Esophagus muscularis mucosa (tissue), 4 donors: ENCODE measurements around the gene INPP5A. TPM values are rescaled to one million over a fixed set of nuclear protein-coding genes. Genes with fewer than 3 reads are reported as not detected.

Experiments
- DNase-seq: peaks from one replicate; pipeline ENCODE4 v3.0.0-alpha.2; 2017; ENCODE audit errors: extremely low spot score
- H3K27ac ChIP-seq, 4 donors: fragments of 200-600 bp; sonication (generic); replicated peaks in 1 of 4; 1 replicate in 3 of 4; 2 replicates in 1 of 4; pipeline ENCODE4 v1.5.1; 2016 to 2019; ENCODE audit warnings: mild to moderate bottlenecking in 1 of 4
- H3K27me3 ChIP-seq, 4 donors: fragments of 200-600 bp; sonication (generic); one replicate each; pipeline versions ENCODE4 v1.5.1 to v1.6.0; 2016 to 2019
- H3K36me3 ChIP-seq, 4 donors: fragments of 200-600 bp; sonication (generic); one replicate each; pipeline ENCODE4 v1.5.1; 2016 to 2019
- H3K4me1 ChIP-seq, 4 donors: fragments of 200-600 bp; sonication (generic); one replicate each; pipeline ENCODE4 v1.5.1; 2016 to 2019
- H3K4me3 ChIP-seq, 4 donors: fragments of 200-600 bp; sonication (generic); 1 replicate in 2 of 4; 2 replicates in 2 of 4; pipeline ENCODE4 v1.5.1; 2016 to 2019; ENCODE audit warnings: mild to moderate bottlenecking in 4 of 4, moderate library complexity in 1 of 4
- H3K9me3 ChIP-seq, 4 donors: fragments of 200-600 bp; sonication (generic); 1 replicate in 3 of 4; 2 replicates in 1 of 4; pipeline ENCODE4 v1.5.1; 2016 to 2019
- EP300 ChIP-seq: sonication (generic); formaldehyde crosslinking; IDR thresholded peaks from one replicate; pipeline ENCODE4 v1.6.1; 2017; ENCODE audit warnings: antibody characterized with exemption
- POLR2A ChIP-seq: fragments of 450-650 bp; IDR thresholded peaks from one replicate; pipeline ENCODE4 v1.6.1; 2017; ENCODE audit warnings: antibody characterized with exemption, moderate library complexity, mild to moderate bottlenecking, low read depth
- POLR2AphosphoS5 ChIP-seq, 2 donors: sonication (generic); formaldehyde crosslinking; IDR thresholded peaks; one replicate each; pipeline ENCODE4 v1.6.1; 2017; ENCODE audit warnings: antibody characterized with exemption in 2 of 2
- WGBS: methylation state at CpG from one replicate; pipeline ENCODE4 v1.1.5; 2018; 5-methylcytosine and 5-hydroxymethylcytosine counted together
- intact Hi-C: fragments of 100-400 bp; cut with DNase I; formaldehyde crosslinking; loops from one replicate; pipeline ENCODE4 v1.15.1; 2023
- total RNA-seq, 4 donors: library from RNA; depleted of rRNA; stranded (reverse); fragments of >200 nt; gene quantifications; one replicate each; pipeline versions ENCODE4 v1.1.0 to v1.2.1, GENCODE V29; 2016
- TF ChIP-seq, protein P1 (sequence below), 3 experiments: fragments of 200-600 bp in 2 of 3; fragments of 450-650 bp in 1 of 3; sonication (generic) in 2 of 3; IDR thresholded peaks; one replicate each; pipeline ENCODE4 v1.5.1; 2017 to 2019; ENCODE audit warnings: antibody characterized with exemption in 3 of 3, mild to moderate bottlenecking in 2 of 3, moderate library complexity in 1 of 3

INPP5A gene
- total RNA-seq, 4 donors from 2014 or later, result 234 to 301 (median 245) TPM

DNA sequence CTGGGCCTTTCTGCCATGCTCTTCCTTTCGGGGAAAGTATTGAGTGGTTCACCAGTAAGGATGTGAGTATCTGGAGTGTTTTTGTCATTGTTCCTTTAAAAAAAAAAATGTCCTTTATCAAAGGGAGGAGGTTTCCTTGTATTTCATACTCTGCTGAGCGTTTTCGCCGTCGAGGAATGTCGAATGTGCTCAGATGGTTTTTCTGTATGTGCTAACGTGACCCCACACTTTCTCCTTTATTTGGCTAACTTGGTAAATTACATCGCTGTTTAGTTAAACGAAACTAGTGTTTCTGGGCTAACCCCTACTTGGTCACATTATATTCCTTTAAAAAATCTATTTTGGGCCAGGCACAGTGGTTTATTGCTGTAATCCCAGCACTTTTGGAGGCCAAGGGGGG is 45.9 kb downstream of the INPP5A start:
- H3K27me3 ChIP-seq, result no peaks in the 10 kb centered on the region
- 79% methylated on average over 9 of the region's 9 CpGs for WGBS
- intact Hi-C loops, result no loop called here
- peaks cover 62 to 93% (median 86%) of the 10 kb centered on the region in 4 donors for H3K4me1 ChIP-seq
- no peaks in the 10 kb centered on the region for H3K36me3 ChIP-seq
- no peak for TF ChIP-seq POLR2A
- no peak for TF ChIP-seq POLR2AphosphoS5 (IDR thresholded peaks at IDR 0.05)
- no peak for TF ChIP-seq EP300
- TF ChIP-seq, protein P1, sequence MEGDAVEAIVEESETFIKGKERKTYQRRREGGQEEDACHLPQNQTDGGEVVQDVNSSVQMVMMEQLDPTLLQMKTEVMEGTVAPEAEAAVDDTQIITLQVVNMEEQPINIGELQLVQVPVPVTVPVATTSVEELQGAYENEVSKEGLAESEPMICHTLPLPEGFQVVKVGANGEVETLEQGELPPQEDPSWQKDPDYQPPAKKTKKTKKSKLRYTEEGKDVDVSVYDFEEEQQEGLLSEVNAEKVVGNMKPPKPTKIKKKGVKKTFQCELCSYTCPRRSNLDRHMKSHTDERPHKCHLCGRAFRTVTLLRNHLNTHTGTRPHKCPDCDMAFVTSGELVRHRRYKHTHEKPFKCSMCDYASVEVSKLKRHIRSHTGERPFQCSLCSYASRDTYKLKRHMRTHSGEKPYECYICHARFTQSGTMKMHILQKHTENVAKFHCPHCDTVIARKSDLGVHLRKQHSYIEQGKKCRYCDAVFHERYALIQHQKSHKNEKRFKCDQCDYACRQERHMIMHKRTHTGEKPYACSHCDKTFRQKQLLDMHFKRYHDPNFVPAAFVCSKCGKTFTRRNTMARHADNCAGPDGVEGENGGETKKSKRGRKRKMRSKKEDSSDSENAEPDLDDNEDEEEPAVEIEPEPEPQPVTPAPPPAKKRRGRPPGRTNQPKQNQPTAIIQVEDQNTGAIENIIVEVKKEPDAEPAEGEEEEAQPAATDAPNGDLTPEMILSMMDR (IDR thresholded peaks at IDR 0.05), result no peak
- no peak overlapping the region for H3K4me3 ChIP-seq
- H3K27ac ChIP-seq, result peak overlapping the region; percentile 42 to 67 (median 50)
- no peaks in the 10 kb centered on the region for H3K9me3 ChIP-seq
- no peak for DNase-seq

DNA sequence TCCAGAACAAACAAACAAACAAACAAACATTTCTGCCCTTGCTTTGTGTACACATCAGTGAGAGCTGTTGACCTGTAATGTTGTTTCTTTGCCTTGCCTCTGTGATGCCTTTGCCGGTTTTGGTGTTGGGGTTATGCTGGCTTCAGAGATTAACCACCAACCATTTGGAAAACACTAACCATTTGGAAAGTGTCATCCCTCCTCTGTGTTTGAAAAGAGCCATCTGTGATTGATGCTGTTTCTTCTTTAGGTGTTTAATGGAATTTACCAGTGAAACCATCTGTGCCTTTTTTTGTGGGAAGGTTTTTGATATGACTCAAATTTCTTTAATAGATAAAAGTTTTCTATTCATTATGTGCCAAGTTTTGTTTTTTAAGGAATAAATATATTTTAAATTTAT is 46.5 kb downstream of the INPP5A start:
- no peak for TF ChIP-seq POLR2AphosphoS5 (IDR thresholded peaks at IDR 0.05)
- TF ChIP-seq EP300, result no peak
- TF ChIP-seq POLR2A, result no peak
- TF ChIP-seq, protein P1 (IDR thresholded peaks at IDR 0.05), result no peak
- peak overlapping the region; percentile 42 to 67 (median 50) for H3K27ac ChIP-seq
- H3K27me3 ChIP-seq, result no peaks in the 10 kb centered on the region
- 79% methylated on average over 1 of the region's 1 CpG for WGBS
- peaks cover 62 to 93% (median 86%) of the 10 kb centered on the region in 4 donors for H3K4me1 ChIP-seq
- intact Hi-C loops, result no loop called here
- DNase-seq, result no peak
- H3K36me3 ChIP-seq, result no peaks in the 10 kb centered on the region
- no peak overlapping the region for H3K4me3 ChIP-seq
- no peaks in the 10 kb centered on the region for H3K9me3 ChIP-seq

DNA sequence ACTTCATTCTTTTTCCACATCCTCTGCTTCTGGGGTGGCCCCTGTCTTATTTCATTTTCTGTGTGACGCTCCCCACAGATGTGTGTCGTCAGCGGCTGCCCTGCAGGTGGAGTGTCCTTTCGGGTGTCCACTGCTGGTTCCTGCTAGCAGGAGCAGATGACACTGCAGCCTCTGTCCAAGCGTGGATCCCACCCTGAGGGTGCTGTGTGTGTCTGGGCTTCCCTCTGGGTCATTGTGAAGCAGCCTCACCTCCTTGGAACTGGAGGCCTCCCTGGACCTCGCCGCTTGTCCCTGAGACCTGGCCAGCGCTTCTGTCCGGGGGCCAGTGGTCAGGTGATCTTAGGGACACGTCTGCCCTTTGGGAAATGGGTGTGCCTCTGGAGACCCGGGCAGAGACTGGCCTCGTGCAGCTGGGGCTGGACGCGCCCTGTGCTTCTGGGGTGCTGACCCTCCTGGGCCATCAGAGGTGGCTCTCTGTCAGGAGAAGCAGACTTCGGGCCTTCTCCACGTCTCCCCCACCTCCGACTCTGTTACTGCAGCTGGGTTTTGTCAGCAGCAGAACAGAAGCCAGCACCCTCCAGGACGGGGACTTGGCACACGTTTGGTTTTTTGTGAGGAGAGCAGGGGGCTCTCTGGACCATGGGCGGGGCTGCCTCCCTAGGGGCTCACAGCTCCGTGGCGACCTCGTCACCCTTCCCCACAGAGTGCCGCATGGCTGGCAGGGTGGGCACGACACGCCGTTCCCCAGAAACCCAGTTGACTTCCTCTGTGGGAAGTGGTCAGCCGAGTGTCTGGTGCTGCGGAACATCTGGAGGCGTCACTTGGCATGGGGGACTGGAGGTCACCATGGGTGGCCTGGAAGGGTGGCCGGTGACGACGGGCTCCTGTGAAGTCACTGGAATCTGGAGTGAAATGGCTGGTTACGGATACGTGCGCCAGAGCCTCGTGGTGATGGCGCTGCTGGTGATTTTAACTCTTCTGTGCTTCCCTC is 48.4 kb downstream of the INPP5A start:
- intact Hi-C loops, result no loop called here
- Histone ChIP-seq H3K4me3 (peak overlapping the region in 2 of 4 donors; percentile 5 to 13), H3K9me3 (no peaks in the 10 kb centered on the region), H3K27me3 (no peaks in the 10 kb centered on the region), H3K4me1 (peaks cover 71 to 93% (median 90%) of the 10 kb centered on the region in 4 donors), H3K36me3 (no peaks in the 10 kb centered on the region), H3K27ac (peak overlapping the region; percentile 73 to 89 (median 86))
- DNase-seq, result no peak
- WGBS, result 55% methylated on average over 16 of the region's 38 CpGs
- TF ChIP-seq POLR2A, result no peak
- TF ChIP-seq POLR2AphosphoS5 (IDR thresholded peaks at IDR 0.05), result peak in 1 of 2 donors; percentile 42

DNA sequence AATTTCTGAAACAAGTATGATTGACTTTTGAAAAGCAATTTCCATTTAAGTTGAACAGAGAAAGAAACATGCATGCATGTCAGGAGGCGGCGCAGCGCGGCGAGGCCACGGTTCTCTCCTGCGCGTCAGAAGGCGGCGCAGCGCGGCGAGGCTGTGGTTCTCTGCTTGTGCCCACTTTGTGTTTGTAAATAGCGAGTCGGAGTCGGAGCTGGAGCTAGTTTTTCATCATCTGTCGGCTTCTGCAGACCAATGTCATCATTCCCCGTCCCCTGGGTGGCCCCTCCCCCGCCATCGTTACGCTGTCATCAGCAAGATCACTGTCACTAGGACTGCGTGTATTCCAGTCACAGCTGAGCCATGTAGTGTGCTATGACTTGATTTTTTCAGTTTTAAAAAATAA is 49.2 kb downstream of the INPP5A start:
- intact Hi-C loops, result no loop called here
- Histone ChIP-seq H3K9me3 (no peaks in the 10 kb centered on the region), H3K27me3 (no peaks in the 10 kb centered on the region), H3K27ac (peak overlapping the region; percentile 73 to 89 (median 86)), H3K36me3 (no peaks in the 10 kb centered on the region), H3K4me1 (peaks cover 78 to 100% (median 93%) of the 10 kb centered on the region in 4 donors), H3K4me3 (no peak overlapping the region)
- TF ChIP-seq EP300, result no peak
- no peak for TF ChIP-seq POLR2AphosphoS5 (IDR thresholded peaks at IDR 0.05)
- TF ChIP-seq, protein P1 (IDR thresholded peaks at IDR 0.05), result no peak
- TF ChIP-seq POLR2A, result no peak
- WGBS, result 83% methylated on average over 22 of the region's 22 CpGs
- DNase-seq, result no peak

DNA sequence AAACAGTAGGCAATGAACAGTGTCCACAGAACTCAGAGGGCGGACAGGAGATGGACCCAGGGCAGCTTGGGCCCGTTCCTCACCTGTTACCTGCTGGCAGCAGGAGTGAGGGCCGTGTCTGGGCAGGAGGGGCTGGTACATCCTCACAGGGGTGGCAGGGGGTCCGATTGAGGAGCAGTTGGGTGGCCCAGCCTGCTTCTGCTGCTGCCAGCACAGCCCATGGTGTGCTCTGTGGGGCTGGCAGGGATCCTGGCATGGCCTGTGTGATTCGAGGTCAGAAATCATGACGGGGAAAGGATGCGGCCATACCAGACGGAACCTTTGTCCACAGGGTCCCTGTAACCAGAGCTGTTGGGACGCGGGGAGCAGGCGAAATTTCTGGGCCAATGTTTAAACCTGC is 49.6 kb downstream of the INPP5A start:
- Histone ChIP-seq H3K27me3 (no peaks in the 10 kb centered on the region), H3K36me3 (no peaks in the 10 kb centered on the region), H3K4me1 (peaks cover 83 to 100% (median 97%) of the 10 kb centered on the region in 4 donors), H3K27ac (peak overlapping the region; percentile 73 to 89 (median 86)), H3K4me3 (no peak overlapping the region), H3K9me3 (no peaks in the 10 kb centered on the region)
- intact Hi-C loops, result no loop called here
- no peak for DNase-seq
- no peak for TF ChIP-seq EP300
- TF ChIP-seq, protein P1 (IDR thresholded peaks at IDR 0.05), result no peak
- no peak for TF ChIP-seq POLR2A
- TF ChIP-seq POLR2AphosphoS5 (IDR thresholded peaks at IDR 0.05), result no peak
- WGBS, result 85% methylated on average over 5 of the region's 11 CpGs
